Stimulated activated CD4-positive, alpha-beta T cell treated with anti-CD3 and anti-CD28 coated beads, Interleukin-2, amount 100 ng/mL, for 48 hours (primary cell): ENCODE measurements around the gene NOVA2.

Experiments used
- DNase-seq, 2 donors: peaks; one replicate each; pipeline ENCODE4 v3.0.0-alpha.2; 2020

The NOVA2 gene

DNA sequence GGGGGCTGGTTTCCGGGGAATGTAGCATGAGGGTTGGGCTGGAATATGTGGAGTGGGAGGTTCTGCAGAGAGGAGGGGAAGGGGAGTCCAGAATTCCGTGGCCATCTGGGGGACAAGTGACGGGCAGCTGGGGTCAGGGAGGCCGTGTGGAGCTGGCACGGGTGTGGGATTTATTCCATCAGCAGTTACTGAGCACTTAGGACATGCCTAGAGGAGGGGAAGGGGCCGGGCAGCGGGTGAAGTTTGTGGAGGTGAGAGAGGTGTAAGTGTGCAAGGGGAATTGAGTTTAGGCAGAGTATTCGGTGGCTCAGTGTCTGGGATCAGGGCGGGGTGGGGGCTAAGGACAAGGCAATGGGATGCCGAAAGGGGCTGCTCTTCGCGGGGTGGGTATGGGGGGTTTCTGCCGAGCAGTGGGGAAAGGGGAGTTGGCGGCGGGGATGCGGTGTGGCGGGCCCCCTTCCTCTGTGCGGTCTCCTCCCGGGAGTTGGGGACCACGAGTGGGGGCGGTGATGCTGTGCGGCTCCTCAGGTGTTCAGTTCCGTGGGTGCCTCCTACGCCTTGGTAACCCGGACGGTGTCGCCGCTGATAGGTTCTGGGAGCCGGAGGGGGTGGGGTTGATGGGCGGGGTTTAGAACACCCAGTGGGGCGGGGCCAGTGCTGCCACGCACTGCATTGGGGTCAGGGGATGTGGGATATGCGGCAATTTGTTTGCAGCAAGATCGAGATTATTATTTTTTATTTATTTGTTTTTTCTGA, 27.0 kb upstream of the NOVA2 start:
- DNase-seq, result peak; percentile 46 to 56

DNA sequence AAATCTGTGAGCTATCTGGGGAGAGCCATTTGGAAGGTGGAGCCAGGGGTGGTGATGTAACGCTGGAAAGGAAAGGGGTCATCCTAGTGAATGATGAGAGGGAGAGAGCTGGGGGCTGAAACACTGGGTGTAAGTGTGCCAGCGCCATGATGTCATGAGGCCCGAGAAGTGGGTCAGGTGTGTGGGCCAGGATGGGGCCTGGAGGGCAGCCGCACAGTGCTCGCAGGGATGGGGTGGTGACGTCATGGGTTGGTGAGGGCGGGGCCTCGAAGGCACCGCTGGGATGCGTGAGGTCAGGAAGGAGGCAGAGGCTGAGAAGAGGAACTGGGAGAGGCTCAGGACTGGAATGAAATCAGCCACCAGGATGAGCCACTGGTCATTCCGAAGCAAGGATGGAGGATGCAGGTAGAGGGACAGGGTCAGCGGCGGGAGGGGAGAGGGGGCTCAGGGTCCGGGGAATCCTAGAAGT, 26.0 kb upstream of the NOVA2 start:
- DNase-seq, result no peak

DNA sequence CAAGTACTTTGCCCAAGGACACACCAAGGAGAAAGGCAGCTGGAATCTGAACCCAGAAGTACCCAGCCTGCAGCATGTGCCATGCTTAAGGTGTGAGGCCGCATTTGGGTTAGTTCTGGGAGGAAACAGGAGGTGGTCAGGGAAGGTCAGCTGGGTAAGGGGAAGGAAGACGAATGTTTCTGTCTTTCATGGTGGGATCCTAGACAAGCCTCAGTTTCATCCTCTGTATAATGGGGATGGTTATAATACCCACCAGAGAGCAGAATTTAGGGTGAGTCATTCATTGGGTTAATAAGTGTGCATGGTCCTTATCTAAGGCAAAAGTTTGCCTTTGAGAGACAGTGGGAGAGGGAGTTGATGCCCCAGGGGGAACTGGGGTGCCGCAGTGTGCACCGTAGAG, 25.2 kb upstream of the NOVA2 start:
- DNase-seq, result no peak

DNA sequence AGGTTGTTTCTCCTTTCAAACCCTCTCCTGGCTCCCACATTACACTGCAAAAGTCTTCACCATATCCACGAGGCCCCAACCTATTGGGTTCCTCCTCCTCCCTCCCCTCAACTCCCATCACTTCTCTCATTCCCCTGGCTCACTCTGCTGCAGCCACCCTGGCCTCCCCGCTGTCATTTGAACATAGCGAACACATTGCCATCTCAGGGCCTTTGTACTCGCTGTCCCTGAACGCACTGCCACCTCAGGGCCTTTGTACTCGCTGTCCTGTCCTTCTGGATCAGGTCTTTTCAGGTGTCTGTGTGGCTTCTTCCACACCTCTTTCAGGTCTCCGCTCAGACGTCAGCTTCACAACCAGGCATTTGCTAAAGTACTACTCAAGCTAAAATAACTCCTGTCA, 23.3 kb upstream of the NOVA2 start:
- DNase-seq, result no peak

DNA sequence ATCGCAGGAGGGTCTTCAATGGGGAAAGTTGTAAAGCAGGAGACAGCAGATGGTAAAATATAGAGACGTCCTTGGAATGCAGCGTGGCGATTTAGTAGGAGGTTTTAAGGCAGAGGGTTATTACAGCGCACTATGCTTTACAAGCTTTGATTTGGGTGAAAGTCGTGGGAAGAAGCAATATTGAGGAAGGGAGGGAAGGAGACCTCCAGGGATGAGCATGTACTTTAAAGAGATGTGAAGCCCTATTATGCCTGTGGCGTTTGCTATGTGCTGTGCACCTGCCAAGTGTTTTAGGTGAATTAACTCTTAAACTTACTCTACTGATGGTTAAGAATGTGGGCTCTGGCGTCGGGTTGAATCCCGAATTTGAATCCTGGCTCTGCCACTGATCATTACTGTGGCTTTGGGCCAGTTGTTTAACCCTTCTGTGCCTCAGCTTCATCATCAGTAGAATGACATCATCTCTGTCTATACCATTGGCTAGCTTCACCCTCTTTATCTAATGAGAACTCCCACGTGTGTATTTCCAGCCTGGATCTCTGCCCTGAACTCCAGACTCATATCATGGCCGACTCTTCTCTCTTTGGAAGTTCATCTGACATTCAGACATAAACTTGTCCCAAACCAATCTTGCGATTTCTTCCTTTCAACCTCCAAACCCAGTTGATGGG, 22.2 kb upstream of the NOVA2 start:
- DNase-seq, result no peak

DNA sequence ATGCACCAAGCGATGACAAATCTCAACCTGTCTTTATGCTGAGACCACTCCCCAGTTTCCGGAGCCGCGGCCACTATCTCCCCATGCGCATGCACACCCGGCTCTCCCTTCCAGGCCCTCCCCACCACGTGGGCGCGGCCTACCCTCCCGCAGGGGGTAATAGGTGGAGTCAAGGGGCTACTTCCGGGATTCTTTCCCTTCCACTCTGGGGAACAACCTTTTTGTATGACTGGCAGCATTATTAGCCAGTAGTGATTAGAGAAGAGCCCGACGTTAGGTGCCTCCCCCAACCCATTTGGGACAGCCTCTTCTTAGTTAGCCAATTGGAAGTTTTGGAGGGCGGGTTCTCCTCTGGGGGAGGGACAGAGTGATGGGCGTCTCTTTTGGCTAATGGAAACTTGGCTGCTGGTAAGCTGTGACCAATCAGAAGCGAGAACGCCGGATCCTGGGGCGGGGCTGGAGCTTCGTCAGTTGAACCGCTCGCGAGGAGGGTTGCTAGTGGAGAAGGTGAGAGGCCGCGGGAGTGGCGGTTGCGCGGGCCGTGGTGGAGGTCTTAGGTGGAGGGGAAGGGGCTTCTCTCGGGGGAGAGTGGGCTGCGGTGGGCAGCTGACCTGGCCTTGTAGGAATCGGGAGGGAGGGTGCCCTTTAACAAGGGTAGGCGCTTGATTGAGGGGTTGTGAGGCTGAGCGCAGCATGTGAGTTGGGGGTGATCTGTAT, 21.5 kb upstream of the NOVA2 start, which contains the start of gene CCDC61:
CCDC61 (plus strand) TSS at position 470 of the 717 bp plus-strand sequence. CDS start 7,552 bp downstream, outside the sequence.
- DNase-seq, result peak; percentile 93 to 94

DNA sequence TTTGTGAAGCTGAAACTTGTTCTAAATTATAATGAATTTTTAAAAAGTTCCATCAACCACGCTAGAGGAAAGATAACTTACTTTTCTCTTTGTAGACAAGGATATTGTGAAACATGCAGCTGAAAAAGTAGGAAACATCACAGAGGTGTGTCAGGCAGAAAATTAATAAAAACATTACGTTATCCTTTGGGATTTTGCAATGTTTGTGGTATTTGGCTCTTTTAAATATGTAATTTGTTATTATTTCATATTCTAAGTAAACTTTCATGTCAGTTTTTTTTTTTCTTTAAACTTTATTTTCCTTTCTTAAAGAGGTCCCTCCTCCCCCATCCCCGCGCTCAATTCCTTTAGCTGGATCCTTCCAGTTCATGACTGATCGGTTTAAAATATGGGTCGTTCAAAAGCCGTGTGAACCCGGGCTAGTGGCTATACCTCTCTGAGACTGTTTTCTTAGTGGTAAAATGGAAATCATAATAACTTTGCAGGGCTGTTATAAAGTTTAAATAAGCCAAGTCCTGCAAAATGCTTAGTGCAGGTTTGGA, 20.9 kb upstream of the NOVA2 start:
- DNase-seq, result no peak

DNA sequence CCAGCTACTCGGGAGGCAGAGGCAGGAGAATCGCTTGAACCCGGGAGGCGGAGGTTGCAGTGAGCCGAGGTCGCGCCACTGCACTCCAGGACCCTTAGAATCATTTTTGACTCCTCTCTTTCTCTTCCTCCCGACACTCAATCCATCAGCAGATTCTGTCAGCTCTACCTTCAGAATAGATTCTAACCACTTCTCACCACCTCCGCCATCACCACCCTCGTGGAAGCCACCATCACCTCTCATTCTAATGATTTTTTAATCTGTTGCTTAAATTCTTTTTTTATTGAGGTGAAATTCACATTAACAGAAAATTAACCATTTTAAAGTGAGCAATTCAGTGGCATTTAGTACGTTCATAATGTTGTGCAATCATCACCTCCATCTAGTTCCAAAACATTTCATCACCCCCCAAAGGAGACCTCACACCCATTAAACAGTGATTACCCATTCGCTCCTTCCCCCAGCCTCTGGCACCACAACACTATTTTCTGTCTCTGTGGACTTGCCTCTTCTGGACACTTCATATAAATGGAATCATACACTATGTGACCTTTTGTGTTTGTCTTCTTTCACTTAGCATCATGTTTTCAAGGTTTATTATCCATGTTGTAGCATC, 16.6 kb upstream of the NOVA2 start:
- no peak for DNase-seq

DNA sequence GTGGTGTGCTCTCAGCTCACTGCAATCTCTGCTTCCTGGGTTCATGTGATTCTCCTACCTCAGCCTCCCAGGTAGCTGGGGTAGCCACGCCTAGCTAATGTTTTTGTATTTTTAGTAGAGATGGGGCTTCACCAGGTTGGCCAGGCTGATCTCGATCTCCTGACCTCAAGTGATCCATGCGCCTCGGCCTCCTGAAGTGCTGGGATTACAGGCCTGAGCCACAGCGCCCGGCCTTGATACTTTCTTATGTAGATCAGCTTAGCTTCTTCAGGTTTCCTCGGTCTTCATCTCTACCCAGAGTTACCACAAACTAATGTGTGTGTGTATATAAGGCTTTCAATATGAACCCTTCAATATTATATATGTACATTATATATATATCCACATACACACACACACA, 11.7 kb upstream of the NOVA2 start:
- no peak for DNase-seq

DNA sequence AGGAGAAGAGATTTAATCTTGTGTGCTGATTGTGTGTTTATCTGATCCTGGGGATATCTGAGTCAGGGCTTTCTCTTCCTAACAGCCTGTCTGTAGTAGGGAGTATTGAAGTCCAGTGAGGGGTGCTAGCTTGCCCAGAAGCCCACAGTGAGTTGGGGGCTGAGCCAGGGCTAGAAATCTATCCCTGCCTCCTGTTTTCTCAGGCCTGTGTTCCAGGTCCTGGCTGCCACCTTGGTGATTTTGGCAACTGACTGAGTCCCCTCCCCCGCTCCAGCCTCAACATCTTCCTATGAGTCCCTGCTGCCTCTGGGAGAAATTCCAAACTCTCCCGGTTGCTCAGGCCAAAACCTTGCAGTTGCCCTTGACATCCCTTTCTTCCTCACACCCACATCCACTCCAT, 7.7 kb upstream of the NOVA2 start:
- DNase-seq, result no peak

DNA sequence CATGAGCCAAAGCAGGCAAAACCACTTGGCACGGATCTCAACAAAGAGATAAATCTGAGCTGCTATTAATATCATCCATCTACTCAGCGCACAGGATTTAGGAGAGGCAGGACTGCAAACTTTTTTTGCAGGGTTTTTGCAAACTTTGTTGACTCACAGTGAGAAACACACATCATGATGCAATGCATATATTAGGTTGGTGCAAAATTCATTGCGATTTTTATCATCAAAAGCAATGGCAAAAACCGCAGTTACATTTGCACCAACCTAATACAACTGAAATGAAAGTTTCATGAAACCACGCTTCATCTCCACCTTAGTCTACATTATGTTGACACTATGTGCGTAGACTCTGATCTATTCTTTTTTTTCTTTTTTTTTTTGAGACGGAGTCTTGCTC, 4.5 kb upstream of the NOVA2 start:
- no peak for DNase-seq

DNA sequence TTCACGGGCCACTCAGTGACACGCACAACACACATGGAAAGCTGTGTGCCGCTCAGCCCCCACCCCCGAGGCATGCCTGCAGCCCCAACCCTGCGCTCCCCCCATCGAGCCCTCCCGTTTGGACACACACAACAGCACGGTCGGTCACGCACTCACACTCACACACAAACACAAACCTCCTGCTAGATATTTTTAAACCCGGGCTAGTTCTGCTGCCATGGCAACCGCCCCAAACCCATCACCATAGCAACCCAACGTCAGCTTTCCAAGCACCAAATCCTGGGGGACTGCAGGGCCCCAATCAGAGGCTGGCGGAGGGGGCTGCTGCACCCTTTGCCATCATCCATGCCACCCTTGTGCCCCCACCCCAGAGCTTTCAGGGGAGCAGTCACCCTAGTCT, 2.5 kb upstream of the NOVA2 start:
- DNase-seq, result no peak

DNA sequence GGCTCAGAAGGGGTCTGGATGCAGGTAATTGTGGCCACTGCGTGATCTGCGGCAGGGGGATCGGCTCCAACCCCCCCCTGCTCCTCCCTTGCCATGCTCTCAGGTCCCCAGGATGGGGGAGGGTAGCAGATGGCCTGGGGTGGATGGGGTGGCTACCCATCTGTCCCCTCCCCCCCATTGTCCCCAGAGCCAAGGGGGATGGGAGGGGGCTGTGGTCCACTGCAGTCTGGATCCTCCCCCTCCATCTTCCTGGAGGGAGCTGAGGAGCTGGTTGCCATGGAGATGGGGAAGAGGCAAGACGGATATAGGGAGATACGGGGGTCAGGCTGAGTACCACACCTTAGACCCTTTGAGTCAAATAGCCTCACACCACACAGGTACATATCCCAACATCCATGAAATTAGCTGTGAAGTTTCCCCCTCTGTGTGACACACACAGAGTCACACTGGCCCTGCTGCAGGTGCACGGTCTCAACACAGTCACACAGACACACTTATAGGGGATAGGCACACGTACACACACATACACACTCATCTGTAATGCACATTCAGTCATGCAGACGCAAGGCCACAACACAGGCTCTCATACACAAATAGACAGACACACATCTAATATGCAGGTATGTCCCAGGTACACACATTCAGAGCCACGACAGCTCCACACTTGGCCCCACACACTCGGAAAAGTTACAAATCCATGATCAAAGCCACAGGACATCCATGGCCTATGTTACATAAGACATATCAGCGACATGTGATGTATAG, 1.8 kb upstream of the NOVA2 start:
- no peak for DNase-seq

DNA sequence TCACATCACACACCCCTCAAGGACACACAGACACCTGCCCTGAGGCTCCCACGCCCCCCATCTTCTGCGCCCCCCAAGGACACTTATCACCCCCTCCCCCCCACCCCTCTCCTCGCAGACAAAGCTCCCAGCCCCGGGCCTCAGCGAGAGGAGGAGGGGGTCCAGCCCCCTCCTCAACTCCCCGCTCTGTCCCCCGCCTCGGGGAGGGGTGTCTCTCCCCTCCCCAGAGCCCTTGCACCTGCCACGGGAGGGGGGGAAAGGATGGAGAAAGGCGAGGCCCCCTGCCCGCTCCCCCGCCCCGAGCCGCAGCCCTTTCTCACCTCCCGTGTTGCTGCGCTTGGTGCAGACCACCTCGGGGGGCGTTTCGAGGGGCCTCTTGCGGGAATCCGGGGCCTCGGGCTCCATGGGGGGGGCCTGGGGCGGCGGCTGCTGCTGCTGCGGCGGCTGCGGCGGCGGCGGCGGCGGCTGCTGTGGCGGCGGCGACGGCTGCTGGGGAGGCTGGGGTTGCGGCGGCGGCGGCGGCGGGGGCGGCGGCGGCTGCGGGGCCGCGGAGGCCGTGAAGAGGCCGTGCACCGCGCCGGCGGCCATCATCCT, 621 bp downstream of the NOVA2 start:
- DNase-seq, result no peak

DNA sequence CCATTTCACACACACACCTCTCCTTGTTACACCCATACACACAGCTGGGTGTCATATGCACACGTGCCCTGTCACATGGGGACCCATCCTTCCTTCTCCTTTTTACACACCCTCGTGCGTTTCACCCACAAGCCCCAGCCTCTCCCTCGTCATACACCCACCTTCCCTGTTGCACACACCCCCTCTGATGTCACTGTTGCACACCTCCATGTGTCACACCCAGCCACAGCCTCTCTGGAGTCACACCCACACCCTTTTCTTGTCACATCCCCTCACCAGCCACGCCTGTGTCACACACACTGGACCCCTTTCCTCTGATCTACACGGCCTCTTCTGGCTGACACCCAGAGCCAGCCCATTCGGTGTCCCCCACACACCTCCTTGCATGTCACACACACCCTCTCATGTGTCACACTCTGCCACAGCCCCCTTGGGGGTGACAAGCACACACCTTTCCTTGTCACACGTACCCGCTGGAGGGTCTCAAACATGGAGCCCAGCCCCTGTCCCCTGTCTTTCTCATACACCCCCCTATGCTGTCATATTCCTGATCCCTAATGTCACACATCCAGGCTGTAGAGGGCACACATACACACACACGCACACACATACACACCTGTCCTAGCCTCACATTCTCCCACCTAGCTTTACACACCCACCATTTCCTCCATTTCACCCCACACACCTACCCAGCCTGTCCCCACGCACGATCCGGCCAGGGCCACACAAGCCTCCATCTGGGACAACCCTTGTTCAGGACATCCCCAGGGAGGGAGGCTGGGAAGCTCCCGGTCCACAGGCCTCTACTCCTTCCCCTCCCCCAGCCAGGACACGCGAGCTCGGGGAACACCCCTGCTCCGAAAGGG, 1.4 kb downstream of the NOVA2 start:
- peak in 1 of 2 donors; percentile 16 for DNase-seq

DNA sequence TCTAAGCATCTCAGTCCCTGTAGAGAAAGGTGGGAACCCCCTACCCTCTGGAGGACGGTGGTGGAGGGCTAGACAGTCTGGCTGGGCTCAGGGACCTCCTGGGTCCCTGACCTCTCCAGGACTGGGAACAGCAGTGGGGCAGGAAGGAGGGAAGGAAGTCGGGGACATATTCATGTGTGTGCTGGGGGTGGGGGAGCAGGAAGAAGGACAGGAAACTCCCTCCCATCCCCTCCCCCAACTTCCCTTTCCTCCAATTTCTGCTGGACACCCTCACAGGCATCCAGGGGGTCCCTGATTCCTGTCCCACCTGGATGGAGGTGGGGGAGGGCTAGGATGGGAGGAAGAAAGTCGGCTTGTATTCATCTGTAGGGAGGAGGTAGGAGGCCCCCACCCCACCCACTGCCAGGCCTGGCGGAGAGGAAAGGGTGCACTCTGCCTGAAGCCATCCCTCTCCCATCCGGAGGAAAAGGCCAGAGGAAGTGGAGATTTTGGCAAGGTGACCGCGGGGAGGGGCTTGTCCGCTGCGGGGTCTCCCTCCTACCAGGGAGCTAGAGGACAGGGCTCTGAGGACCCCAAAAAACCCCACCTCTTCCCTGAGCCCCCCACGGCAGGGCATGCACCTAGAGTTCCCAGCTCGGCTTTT, 2.3 kb downstream of the NOVA2 start:
- no peak for DNase-seq

DNA sequence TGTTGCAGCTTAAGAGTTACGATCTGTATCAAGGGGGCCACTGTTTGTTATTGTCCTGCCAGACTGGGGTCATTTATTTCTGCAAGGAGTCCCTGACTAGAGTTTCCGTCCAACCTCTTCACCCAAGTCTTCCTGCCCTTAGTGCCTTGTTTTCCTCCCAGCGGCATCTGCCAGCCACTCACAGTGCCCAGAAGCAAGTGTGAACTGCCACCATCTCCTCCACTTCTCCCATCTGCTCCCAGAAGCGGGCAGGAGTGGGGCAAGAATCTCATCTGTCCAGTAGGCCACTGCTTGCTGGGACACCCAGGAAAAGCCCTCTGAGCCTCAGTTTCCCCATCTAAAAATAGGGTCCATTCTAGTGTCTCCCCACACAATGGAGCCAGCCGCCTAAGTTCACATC, 4.0 kb downstream of the NOVA2 start:
- DNase-seq, result no peak

DNA sequence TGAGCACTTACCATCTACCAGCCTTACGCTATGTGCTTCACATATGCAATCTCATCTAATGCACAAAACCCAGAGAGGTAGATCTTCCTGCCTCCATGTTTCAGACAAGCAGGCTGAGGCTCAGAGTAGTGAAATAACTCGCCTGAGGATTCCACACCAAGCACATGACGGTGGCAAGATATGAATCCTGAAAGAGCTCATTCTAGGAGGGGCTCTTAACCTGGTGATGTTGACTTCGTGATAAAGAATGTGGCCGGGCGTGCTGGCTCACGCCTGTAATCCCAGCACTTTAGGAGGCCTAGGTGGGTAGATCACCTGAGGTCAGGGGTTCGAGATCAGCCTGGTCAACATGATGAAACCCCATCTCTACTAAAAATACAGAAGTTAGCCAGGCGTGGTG, 5.0 kb downstream of the NOVA2 start:
- no peak for DNase-seq

DNA sequence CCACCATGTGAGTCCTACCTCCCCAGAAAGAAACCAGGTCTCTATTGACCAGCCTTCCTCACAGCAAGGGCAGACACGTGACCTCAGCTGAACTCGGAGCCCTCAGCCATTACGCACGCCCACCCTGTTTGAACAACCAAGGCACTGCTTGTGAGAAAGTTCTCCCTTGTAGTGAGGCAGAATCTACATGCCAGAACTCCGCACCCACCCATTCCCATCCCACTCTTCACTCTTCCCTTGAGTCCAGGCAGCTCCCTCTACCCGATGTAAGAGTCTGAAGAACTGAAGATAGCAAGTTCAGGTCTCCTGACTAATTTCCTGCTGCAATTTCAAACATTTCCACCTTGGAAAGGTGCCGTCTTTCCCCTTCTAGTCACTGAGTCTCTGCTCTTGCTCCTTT, 6.4 kb downstream of the NOVA2 start:
- DNase-seq, result no peak

DNA sequence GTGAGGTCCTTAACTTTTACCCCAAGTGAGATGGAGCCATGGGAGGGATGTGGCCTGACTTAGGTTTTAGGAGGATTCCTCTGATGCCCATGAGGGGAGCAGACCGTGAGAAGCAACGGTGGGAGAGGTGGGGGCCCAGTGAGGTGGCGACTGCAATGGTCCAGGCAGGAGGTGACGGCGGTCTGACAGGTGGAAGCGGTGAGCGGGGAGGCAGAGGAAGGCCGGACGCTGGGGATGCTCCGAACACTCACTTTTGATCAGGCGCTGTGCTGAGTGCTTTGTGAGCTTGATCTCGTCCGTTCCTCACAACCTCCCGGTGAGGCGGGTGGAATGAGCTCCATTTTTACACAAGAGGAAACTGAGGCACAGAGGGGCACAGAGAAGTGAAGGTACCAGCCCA, 11.6 kb downstream of the NOVA2 start:
- DNase-seq, result no peak
